Gastrocnemius medialis (tissue), 4 donors: ENCODE results near the gene ENDOV. TPM values are rescaled to one million over a fixed set of nuclear protein-coding genes. Genes with fewer than 3 reads are reported as not detected.

Source experiments
- ATAC-seq, 2 donors: fragments of 150-250 bp; one replicate each; pipeline ENCODE4 v1.9.1; 2016
- DNase-seq, 2 donors: peaks; one replicate each; pipeline ENCODE4 v3.0.0-alpha.2; 2019
- H3K27ac ChIP-seq, 4 donors: fragments of 200-600 bp; sonication (generic); 1 replicate in 1 of 4; 2 replicates in 3 of 4; pipeline ENCODE4 v1.5.1; 2016 to 2018; ENCODE audit warnings: mild to moderate bottlenecking in 2 of 4, moderate library complexity in 1 of 4
- H3K27me3 ChIP-seq, 3 donors: fragments of 200-600 bp; sonication (generic) in 2 of 3; 1 replicate in 1 of 3; 2 replicates in 2 of 3; pipeline versions ENCODE4 v1.5.1 to v1.6.0; 2016 to 2019; ENCODE audit warnings: mild to moderate bottlenecking in 1 of 3, moderate library complexity in 1 of 3
- H3K36me3 ChIP-seq, 2 donors: fragments of 200-600 bp; sonication (generic) in 1 of 2; one replicate each; pipeline ENCODE4 v1.5.1; 2017 to 2018
- H3K4me1 ChIP-seq, 2 donors: fragments of 200-600 bp; sonication (generic) in 1 of 2; one replicate each; pipeline ENCODE4 v1.5.1; 2016 to 2017; ENCODE audit warnings: mild to moderate bottlenecking in 2 of 2
- H3K4me3 ChIP-seq, 4 donors: fragments of 200-600 bp; sonication (generic) in 3 of 4; 1 replicate in 1 of 4; 2 replicates in 3 of 4; pipeline ENCODE4 v1.5.1; 2016 to 2019; ENCODE audit warnings: mild to moderate bottlenecking in 2 of 4
- H3K9me3 ChIP-seq, 3 donors: fragments of 200-600 bp; sonication (generic) in 2 of 3; 1 replicate in 1 of 3; 2 replicates in 2 of 3; pipeline ENCODE4 v1.5.1; 2016 to 2019
- CTCF ChIP-seq, 5 experiments: fragments of 450-650 bp in 3 of 5; fragments of 200-600 bp in 2 of 5; sonication (generic) in 2 of 5; IDR thresholded peaks in 4 of 5; conservative IDR thresholded peaks in 1 of 5; 1 replicate in 4 of 5; 2 replicates in 1 of 5; pipeline ENCODE4 v1.5.1; 2016 to 2019; ENCODE audit warnings: antibody characterized with exemption in 5 of 5, mild to moderate bottlenecking in 3 of 5, moderate library complexity in 3 of 5
- POLR2A ChIP-seq, 2 donors: fragments of 450-650 bp; IDR thresholded peaks; one replicate each; pipeline ENCODE4 v1.6.1; 2017; ENCODE audit warnings: antibody characterized with exemption in 2 of 2, mild to moderate bottlenecking in 2 of 2, moderate library complexity in 2 of 2
- in situ Hi-C, 4 donors: fragments of 200-750 bp; cut with MboI; loops; one replicate each; pipeline versions ENCODE4 v1.15.0 to v1.8.0; 2017; ENCODE audit warnings: low sequenced_read_pairs in 4 of 4
- intact Hi-C: fragments of 100-400 bp; cut with DNase I; formaldehyde crosslinking; loops from one replicate; pipeline ENCODE4 v1.15.1; 2023; ENCODE audit warnings: low total_unique reads
- total RNA-seq, 4 donors: library from RNA; depleted of rRNA; stranded (reverse); fragments of >200 nt; gene quantifications; one replicate each; pipeline versions ENCODE4 v1.1.0 to v1.2.3, GENCODE V29; 2016

The ENDOV gene
- total RNA-seq, 4 donors from 2014 or later: 9.1 to 24.1 (median 18.0) TPM

- H3K9me3 ChIP-seq: no peaks in the 10 kb centered on the region
- intact Hi-C loops: no loop called here
- H3K4me1 ChIP-seq: no peaks in the 10 kb centered on the region
- H3K27ac ChIP-seq: no peak overlapping the region
- ATAC-seq: no peak
- H3K36me3 ChIP-seq: peaks cover 5 to 93% of the 10 kb centered on the region in 2 donors
- H3K4me3 ChIP-seq: no peak overlapping the region
- in situ Hi-C loops: no loop called here
- no peak for TF ChIP-seq POLR2A (IDR thresholded peaks at IDR 0.05)
- no peak for TF ChIP-seq CTCF (IDR thresholded peaks at IDR 0.05 in 4 of 5, conservative IDR thresholded peaks at IDR 0.05 in 1 of 5)
- DNase-seq: no peak
- no peaks in the 10 kb centered on the region for H3K27me3 ChIP-seq
Measured at GRCh38 chr17:80376531-80376930, 38.4 kb upstream of the ENDOV start.

- Histone ChIP-seq H3K9me3 (no peaks in the 10 kb centered on the region), H3K4me1 (no peaks in the 10 kb centered on the region), H3K36me3 (peaks cover 0 to 93% of the 10 kb centered on the region in 2 donors), H3K27me3 (no peaks in the 10 kb centered on the region), H3K4me3 (no peak overlapping the region), H3K27ac (no peak overlapping the region)
- TF ChIP-seq CTCF (IDR thresholded peaks at IDR 0.05 in 4 of 5, conservative IDR thresholded peaks at IDR 0.05 in 1 of 5) (no peak), POLR2A (IDR thresholded peaks at IDR 0.05) (no peak)
- intact Hi-C loops (no loop called here), in situ Hi-C loops (no loop called here)
- ATAC-seq: no peak
- DNase-seq: no peak
Measured at GRCh38 chr17:80377798-80378197, 37.2 kb upstream of the ENDOV start.

GRCh38 chr17:80379348-80379747 is 35.6 kb upstream of the ENDOV start:
- no peak overlapping the region for H3K4me3 ChIP-seq
- ATAC-seq: no peak
- no peak for DNase-seq
- H3K27me3 ChIP-seq: no peaks in the 10 kb centered on the region
- intact Hi-C loops: no loop called here
- H3K4me1 ChIP-seq: no peaks in the 10 kb centered on the region
- no peak overlapping the region for H3K27ac ChIP-seq
- peaks cover 0 to 95% of the 10 kb centered on the region in 2 donors for H3K36me3 ChIP-seq
- H3K9me3 ChIP-seq: no peaks in the 10 kb centered on the region
- in situ Hi-C loops: no loop called here
- no peak for TF ChIP-seq CTCF (IDR thresholded peaks at IDR 0.05 in 4 of 5, conservative IDR thresholded peaks at IDR 0.05 in 1 of 5)
- TF ChIP-seq POLR2A (IDR thresholded peaks at IDR 0.05): no peak

GRCh38 chr17:80380068-80380467 is 34.9 kb upstream of the ENDOV start:
- DNase-seq (no peak), ATAC-seq (no peak)
- Histone ChIP-seq H3K36me3 (peaks cover 0 to 95% of the 10 kb centered on the region in 2 donors), H3K9me3 (no peaks in the 10 kb centered on the region), H3K27ac (no peak overlapping the region), H3K4me3 (no peak overlapping the region), H3K4me1 (no peaks in the 10 kb centered on the region), H3K27me3 (no peaks in the 10 kb centered on the region)
- in situ Hi-C loops (no loop called here), intact Hi-C loops (no loop called here)
- TF ChIP-seq CTCF (IDR thresholded peaks at IDR 0.05 in 4 of 5, conservative IDR thresholded peaks at IDR 0.05 in 1 of 5): no peak
- no peak for TF ChIP-seq POLR2A (IDR thresholded peaks at IDR 0.05)

- Histone ChIP-seq H3K36me3 (peaks cover 0 to 95% of the 10 kb centered on the region in 2 donors), H3K27me3 (no peaks in the 10 kb centered on the region), H3K9me3 (no peaks in the 10 kb centered on the region), H3K4me3 (no peak overlapping the region), H3K4me1 (no peaks in the 10 kb centered on the region), H3K27ac (no peak overlapping the region)
- ATAC-seq (no peak), DNase-seq (no peak)
- intact Hi-C loops: no loop called here
- TF ChIP-seq CTCF (IDR thresholded peaks at IDR 0.05 in 4 of 5, conservative IDR thresholded peaks at IDR 0.05 in 1 of 5) (no peak), POLR2A (IDR thresholded peaks at IDR 0.05) (no peak)
- in situ Hi-C loops: no loop called here
Measured at GRCh38 chr17:80380555-80381002, 34.4 kb upstream of the ENDOV start.
